ENCODE measurements around the gene COMTD1.

DNA sequence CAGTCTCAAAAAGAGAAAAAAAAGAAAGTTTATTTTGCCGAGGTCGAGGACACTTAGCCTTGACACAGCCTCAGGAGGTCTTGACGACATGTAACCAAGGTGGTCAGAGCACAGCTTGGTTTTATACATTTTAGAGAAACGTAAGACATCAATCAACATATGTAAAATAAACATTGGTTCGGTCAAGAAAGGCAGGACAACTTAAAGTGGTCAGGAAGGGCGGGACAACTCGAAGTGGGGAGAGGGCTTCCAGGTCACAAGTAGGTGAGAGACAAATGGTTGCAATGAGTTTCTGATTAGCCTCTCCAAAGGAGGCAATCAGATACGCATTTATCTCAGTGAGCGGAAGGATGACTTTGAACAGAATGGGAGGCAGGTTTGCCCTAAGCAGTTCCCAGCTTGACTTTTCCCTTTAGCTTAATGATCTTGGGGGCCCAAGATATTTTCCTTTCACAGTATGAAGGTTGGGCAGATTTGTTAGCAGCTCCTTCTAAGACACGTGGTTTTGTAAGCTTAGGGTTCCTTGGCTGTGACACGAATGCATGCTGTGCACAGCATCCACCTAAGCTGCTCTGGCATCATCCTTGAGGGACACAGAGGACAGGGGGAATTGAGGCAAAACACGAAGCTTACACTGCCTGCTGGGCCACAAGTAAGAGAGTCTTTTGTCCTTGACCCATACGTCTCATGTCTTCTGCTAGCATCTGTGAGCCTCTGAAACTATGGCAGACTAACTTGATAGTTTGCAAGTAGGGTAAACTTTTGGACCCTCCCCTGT is 28.5 kb downstream of the COMTD1 start:
- TF ChIP-seq CTCF (IDR thresholded peaks at IDR 0.05) (no peak), POLR2A (IDR thresholded peaks at IDR 0.05) (no peak)

Data from body of pancreas (tissue), 4 donors.